Measurements from ENCODE around the gene JADE1. TPM values are rescaled to one million over a fixed set of nuclear protein-coding genes. Genes with fewer than 3 reads are reported as not detected.

JADE1 gene
- total and polyA plus RNA-seq, 2 of the 4 experiments (the other 2 are of a cell fraction), result 13.8 to 32.6 TPM

- H3K14ac ChIP-seq (replicated peaks; ENCODE audit: low read depth, low read length), result no peak overlapping the region
- POLR2A ChIA-PET (ENCODE audit: unreplicated experiment), result no interaction called here
- H2BK120ac ChIP-seq (ENCODE audit: low read depth, low read length), result no peak overlapping the region
- dilution Hi-C loops (cut with HindIII; ENCODE audit: low sequenced_read_pairs, unreplicated experiment) (no loop called here), in situ Hi-C loops (cut with MboI; ENCODE audit: low sequenced_read_pairs) (loop anchor here (10.0 kb wide), 1 partner anchor 217 kb away; the partner anchor contains the start of genes C4orf33 and SCLT1), intact Hi-C loops (cut with micrococcal nuclease) (loop anchor here (10.0 kb wide), 1 partner anchor 467 kb away; no protein-coding TSS in a partner anchor)
- no peak overlapping the region for H3K9ac ChIP-seq (ENCODE audit: low read depth, low read length)
- H3K36me3 ChIP-seq (ENCODE audit: control insufficient read depth, insufficient read depth, low read length), result peaks cover 2% of the 10 kb centered on the region
- H3K9me1 ChIP-seq (ENCODE audit: insufficient read depth, low read length), result peaks cover 3% of the 10 kb centered on the region; the same call in 1 of the 2 replicates
- H3K18ac ChIP-seq (ENCODE audit: low read depth, low read length), result no peak overlapping the region
- H4K5ac ChIP-seq (ENCODE audit: low read depth, low read length), result no peak overlapping the region
- CTCF ChIA-PET, result no interaction called here
- BruUV-seq (replicated peaks), result no TSS peak
- H3K4ac ChIP-seq (ENCODE audit: low read depth, low read length), result no peak overlapping the region
- WGBS, 2 experiments (ENCODE audit: extremely low coverage in 2 of 2, insufficient read length in 1 of 2), result no CpG with 5 or more reads among the region's 4 CpGs
- H3K27me3 ChIP-seq (ENCODE audit: control insufficient read depth, insufficient read depth, low read length), result no peaks in the 10 kb centered on the region
- no peak overlapping the region for H2AK9ac ChIP-seq (replicated peaks; ENCODE audit: low read depth, low read length, poor library complexity)
- H4K8ac ChIP-seq (ENCODE audit: low read depth in 2 of 2, low read length in 2 of 2), result no peak overlapping the region
- no peak overlapping the region for H3K27ac ChIP-seq (ENCODE audit: insufficient read depth, low read length)
- H3K79me1 ChIP-seq (ENCODE audit: low read depth in 1 of 2, low read length in 2 of 2), result peaks cover 1% of the 10 kb centered on the region in 2 experiments
- TF ChIP-seq RCOR1 (IDR thresholded peaks at IDR 0.05; ENCODE audit: insufficient replicate concordance, low read length) (no peak), MAFK (IDR thresholded peaks at IDR 0.05; ENCODE audit: low read depth, low read length) (peak; percentile 76)
- no peaks in the 10 kb centered on the region for H3K9me3 ChIP-seq (ENCODE audit: control insufficient read depth, insufficient read depth, low read length)
- no peak overlapping the region for H2AK5ac ChIP-seq (ENCODE audit: low read depth, low read length)
- no peak overlapping the region for H3K23ac ChIP-seq (ENCODE audit: low read depth, low read length)
- H2BK15ac ChIP-seq (ENCODE audit: low read depth, low read length), result no peak overlapping the region
- no peak for DNase-seq
- no peak for ATAC-seq (ENCODE audit: low read depth)
- H3K4me1 ChIP-seq (ENCODE audit: control insufficient read depth, insufficient read depth, low read length), result peaks cover 1% of the 10 kb centered on the region; the same call in 1 of the 2 replicates
- no peaks in the 10 kb centered on the region for H4K20me1 ChIP-seq (ENCODE audit: insufficient read depth, low read length)
- no peak overlapping the region for H2BK20ac ChIP-seq (ENCODE audit: low read depth, low read length)
- no peak overlapping the region for H3K4me2 ChIP-seq (ENCODE audit: low read depth, low read length)
- no peak overlapping the region for H3K56ac ChIP-seq (ENCODE audit: extremely low read depth, insufficient read depth, low read length)
- no peak overlapping the region for H4K91ac ChIP-seq (ENCODE audit: insufficient read depth, low read depth, low read length)
- H3K4me3 ChIP-seq (ENCODE audit: insufficient read depth, low read depth, low read length), result no peak overlapping the region
- no peak overlapping the region for H2AFZ ChIP-seq (replicated peaks; ENCODE audit: low read length, poor library complexity)
- no peak overlapping the region for H2BK5ac ChIP-seq (ENCODE audit: low read depth, low read length, poor library complexity, severe bottlenecking)
These were observed 68.4 kb downstream of the JADE1 start for GRCh38 chr4:128877934-128878333.
